GM18511 (cell line): ENCODE measurements around the gene CHD5.

ENCODE experiments used
- ATAC-seq: cut with Tn5 transposase; IDR thresholded peaks from one replicate; pipeline ENCODE4 v1.9.1; 2021; ENCODE audit warnings: mild to moderate bottlenecking, moderate library complexity; ENCODE audit not compliant: unreplicated experiment

Gene CHD5

DNA sequence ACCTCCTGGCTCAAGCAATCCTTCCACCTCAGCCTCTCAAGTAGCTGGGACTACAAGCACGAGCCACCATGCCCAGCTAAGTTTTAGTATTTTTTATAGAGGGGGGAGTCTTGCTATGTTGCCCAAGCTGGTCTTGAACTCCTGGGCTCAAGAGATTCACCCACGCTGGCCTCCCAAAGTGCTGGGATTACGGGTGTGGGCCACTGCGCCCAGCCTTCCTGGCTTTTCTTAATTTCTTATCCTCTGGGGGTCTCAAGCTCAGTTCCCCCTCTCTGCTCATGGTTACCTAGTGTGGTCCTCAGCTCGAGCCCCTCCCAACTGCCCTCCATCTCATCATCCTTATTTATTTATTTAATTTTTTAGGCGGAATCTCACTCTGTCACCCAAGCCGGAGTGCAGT, 22.1 kb upstream of the CHD5 start:
- ATAC-seq: no peak

DNA sequence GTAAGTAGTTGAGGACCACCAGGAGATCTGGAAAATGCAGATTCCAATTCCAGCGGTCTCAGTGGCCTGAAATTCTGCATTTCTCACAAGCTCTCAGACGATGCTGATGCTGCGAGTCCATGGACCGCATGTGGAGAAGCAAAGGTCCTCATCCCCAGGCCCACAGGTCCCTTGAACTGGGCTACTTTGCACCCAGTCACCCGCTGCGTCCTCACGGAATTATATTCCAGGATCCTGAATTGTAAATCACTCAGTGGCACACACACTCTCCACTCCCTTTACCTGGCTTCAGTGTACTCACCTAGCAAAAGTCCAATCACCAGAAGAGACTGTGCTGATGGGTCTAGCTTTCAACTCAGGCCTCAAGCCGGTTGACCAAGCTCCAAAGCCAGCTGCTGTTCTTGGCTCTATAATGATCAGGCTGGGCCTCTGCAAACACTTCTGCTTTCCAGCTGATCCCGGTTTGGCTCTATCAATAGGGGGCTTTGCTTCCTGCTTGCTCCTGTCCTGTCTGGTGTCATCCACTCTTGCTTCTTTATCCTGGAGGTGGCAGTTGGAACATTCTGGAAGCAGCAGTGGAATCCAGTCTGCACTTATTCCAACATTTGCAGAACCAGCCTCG, 20.2 kb upstream of the CHD5 start:
- ATAC-seq: no peak

DNA sequence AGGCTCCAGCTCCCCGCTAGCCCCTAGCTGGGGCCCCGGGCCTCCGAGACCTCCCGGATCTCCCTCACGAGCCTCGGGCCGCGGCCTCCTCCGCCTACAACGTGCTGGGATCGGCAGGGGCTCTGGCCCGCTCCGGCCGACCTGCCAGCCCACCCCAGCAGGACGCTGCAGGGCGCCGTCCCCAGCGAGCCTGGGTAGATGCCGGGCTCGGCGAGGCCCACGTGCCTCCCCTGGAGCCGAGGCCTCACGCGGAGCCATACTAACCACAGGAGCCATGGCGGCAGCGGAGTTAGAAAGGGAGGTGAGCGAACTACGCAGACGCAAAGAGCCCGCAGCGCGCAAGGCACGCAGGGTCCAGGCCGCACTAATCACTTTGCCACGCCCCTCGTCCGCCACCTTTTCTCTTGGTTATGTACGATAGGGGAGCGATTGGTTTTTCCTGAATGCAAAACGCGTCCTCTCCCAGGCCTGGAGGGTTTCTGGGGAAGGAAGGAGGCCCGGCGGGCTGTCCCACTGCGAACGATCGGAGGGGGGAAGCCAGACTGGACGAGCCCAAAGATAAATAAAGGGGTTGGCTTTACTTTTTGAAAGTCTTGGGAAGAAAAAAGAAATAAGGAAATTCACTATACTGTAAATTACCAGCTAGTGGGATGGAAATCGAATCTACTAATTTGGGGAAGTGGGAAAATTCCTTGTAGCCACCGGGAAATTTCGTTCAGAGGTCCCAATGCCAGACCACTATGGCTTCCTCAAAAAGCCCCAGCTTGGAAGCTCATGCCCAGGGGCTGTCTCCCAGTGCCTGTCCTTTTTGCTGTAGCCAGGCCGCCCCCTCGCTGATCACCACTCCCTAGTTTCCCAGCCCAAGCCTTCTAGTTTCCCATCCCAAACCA, 19.4 kb upstream of the CHD5 start, which contains the start of gene RPL22:
RPL22 (minus strand) TSS at position 298 of the 890 bp plus-strand sequence; CDS start at position 276, 22 bp downstream.
- ATAC-seq: peak; percentile 95

DNA sequence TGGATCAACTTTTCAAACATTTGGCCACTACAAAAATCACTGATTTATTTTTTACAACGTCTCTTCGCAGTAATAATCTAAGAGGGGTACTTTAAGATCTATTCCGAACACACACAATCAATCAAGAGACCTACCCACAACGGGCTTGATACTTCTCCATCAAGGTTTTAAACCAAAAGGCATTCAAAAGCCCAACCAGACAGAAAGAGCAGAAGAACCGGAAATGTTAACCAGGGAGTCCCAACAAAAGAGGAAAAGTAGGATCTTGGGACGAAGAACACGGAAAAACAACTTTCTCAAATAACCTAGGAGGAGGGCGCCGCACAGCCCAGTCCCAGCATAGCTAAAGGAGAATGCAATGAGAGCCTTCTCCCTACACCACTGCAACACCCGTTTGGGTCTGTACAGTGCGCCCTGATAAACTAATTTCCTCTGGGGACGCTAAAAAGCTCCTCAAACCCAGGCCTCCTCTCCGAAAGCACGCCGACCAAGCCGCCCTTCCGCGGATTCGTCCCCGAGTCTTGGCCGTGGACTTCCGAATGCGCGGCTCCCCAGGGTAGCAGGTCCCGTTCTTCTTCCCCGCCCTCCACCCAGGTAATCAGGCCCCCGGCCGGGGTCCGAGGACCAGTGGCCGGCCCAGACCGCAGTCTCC, 18.7 kb upstream of the CHD5 start:
- peak; percentile 30 for ATAC-seq

DNA sequence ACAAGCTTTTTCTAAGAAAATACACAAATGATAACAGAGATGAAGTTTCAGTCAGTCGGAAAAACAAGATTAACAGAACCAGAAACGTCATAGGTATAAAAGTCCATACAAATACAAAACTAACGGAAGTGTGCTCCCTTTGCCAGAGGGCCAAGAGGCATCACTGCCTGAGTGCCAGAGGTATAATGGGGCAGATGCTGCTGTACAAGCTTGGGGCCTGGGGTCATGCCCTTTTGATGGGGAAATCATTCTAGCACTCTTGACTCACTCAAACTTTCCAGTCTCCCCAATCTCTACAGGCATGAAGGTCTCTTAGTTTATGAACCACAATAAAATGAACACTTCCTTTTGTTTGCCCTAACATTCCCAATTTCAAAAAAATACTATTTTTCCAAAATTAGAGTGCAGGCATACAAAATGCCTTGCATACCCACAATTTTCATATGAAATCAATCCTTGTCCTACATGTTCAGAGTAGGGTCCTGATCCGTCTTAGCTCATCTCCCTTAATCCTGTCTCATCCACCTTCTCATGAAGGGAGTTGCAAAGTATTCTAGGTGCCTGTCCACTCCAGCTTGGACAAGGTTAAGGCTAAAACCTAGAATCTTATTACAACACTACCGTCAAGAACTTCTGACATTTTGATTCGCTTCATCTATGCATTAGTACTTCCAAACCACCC, 17.8 kb upstream of the CHD5 start:
- ATAC-seq: no peak

DNA sequence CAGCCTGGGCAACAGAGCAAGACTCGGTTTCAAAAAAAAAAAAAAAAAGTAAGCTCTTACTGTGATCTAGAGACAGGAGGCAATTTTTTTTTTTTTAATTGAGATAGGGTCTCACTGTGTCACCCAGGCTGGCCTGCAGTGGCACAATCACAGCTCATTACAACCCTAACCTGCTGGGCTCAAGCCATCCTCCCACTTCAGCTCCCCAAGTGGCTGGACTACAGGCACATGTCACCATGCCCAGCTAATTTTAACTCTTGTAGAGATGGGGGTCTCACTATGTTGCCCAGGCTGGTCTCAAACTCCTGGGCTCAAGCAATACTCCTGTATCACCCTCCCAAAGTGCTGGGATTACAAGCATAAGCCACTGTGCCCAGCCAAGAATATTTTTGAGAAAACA, 11.8 kb upstream of the CHD5 start:
- ATAC-seq: no peak

DNA sequence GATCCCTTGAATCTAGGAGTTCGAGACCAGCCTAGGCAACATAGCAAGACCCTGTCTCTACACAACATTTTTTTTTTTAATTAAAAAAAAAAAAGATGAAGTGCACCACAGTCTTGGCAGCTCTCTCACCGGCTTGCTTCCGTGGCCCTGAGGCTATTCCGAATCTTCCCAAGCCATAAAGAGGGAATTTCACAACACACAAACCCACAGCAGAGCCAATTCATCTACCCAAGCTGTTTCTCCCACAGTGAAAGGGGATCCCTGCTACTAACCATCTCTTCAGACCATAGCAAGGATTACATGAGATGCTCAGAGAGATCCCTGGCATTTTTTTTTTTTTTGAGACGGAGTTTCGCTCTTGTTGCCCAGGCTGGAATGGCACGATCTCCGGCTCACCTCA, 8.3 kb upstream of the CHD5 start:
- no peak for ATAC-seq

DNA sequence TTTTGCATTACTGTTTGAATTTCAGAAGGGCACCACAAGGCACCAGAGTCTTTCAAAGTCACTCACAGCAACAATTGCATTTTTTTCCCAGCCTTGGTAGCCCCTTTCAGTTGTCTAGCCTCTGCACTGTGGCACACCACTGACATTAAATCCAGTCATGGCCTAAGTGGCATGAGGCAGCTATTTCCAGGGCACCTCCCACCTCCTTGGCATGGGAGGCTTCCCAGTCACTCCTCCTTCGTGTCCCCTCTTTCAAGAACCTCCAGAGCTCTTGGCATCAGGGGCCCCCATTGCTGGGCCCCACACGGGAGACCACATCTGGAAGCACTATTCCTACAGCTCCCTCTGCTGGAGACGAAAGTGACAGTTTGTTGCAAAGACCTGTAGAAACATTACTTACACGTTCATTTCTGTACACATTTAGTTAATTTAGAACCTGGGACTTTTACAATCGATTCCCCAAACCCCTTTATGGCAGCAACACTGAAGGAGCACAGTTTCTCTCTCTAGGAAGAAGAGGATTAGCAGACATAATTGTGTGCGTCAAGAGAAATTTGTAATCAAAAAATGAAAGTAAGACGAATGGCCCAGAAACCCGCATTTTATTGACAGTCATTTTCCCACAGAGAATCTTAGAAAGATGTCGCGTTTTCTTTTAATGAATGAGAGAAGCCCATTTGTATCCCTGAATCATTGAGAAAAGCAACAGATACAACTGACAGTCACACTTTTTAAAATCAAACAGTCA, 5.7 kb upstream of the CHD5 start:
- ATAC-seq: no peak

DNA sequence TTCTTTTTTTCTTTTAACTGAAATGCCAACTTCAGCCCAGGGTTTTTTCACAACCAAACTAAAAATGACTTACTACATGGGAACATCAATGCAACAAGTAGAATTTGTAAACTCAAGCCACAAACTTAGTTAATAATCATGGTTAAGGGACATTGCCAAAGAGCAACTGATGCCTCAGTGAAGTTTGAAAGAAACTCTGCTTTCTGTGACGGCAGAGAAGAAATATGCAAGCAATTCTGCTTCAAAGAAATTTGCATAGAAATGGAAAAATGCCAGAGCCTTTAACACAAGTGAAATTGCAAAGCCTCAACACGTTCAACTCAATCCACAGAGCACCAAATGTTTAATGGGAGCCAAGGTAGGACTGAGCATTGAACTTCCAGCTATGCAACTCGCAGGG, 5.0 kb upstream of the CHD5 start:
- ATAC-seq: no peak

DNA sequence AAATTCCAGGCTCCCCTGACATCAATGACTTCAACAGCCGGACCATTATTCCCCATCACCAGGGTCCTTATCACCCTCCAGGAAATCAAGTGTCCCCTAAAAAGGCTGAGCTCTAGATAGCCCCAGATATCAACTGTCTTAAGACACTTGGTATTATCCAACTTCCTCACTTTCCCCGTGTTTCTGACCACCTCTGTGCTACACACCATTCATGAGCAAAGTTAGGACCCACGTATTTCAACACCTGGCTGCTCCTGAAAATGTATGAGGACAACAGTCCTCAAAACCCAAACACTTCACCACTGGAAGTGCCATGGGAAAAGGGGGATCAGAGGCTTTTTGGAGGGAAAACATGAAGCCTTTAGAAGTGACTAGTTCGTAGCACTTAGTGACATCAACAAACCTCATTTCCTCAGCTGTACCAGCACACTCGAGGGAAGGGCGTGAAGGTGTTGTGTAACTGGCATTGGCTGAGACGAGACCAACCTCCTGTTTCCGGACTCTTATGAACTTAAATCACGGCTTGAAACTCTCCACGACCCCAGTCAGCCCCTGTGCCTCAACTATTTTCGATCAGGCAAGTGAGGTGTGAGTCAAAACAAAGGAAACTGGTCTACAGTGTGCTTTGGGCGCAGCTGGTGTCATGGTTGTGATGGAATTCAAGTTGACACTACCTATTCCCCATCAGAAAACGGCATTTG, 4.1 kb upstream of the CHD5 start:
- no peak for ATAC-seq

DNA sequence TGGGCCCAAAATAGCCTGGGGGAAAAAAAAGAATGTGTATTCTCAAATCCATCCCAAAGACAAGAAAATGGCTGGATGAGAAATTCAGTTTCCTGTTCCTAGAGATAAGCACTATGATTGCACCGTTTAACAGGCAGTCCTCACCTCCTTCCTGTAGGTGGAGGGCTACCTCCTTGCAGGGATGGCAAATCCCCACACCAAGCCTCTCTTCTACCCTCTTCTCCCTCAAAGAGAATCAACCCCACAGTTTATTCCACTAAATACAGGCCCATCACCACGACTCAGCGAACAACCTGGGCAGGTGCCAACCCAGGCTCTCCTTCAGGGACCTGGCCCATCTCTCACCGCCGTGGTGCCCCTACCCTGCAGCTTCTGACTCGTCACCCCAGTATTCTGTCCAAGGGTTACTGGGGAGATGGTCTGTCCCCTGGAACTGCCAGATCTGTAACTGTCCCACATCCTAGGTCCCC, 3.4 kb upstream of the CHD5 start:
- no peak for ATAC-seq

DNA sequence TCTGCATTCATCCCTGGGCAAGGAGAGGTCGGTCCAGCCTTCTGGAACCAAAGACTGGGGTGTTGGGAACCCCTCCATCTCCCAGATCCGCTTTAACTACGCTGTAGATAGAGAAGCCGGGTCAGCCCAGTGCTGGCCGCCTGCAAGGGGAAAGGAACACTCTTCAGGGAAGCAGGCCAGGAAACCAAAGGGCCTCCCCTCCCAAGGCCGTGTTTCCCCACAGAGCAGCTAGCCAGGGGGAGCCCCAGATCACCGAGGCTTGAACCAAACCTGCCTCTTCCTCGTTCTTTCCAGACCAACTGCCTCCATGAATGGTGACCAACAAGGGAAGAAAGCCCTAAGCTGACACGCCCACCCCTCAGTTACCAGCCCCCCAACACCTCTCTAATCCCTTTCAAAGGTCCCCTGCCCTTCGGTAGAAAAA, 1.2 kb upstream of the CHD5 start:
- no peak for ATAC-seq

DNA sequence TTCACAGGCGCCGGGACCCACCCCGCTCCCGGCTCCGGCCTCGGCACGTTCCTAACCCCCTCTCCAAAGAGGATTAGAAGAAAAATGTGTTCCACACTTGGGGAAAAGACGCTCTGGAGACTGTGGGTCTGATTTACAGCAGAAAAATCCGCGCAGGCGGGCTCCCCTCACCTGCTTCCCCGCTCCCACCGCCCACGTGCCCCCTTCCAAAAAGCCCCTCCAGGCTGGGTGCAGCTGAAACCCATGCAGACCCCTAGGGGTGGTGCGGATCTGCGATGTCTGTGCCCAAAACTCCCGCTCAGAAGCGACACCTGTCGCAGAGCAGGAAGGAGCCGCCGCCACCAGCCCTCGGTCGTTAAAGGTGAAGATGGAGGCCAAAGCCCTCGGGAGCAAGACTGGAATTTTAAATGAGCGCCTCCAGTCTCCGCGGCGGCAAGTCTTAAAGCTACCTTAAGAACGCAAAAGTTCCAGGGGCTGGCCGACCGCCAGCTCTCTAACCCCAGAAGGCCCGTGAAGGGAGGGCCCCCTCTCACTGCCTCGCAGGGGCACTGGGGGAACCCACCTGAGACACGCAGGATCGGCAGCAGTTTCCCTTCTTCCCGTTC, 688 bp upstream of the CHD5 start:
- ATAC-seq: no peak

DNA sequence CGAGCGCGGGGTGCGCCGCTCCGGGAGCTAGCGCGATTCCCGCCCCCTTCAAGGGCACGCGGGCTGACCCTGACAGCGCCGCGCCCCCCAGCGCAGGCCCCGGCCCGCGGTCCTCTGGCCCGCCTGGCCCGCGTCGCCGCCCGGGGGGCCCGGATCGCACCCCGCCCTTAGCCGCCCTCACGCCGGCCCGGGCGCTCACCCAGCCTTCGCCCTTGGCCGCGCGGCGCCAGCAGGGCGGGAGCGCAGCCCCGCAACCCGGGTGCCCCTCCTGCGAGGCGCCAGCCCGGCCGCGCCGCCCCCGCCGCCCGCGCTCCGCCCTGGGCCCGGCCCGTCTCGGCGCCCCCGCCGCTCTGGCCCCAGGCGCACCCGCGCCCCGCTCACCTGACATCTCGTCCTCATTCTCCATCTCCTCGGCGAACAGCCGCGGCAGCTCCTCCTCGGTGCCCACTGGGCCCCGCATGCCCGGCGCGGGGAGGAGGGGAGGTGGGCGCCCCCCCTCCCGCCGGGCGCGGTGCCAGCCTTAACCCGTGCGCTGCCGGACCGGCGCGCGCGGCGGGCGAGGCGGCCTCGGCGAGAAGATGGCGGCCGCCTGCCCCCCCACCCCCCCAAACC, 451 bp downstream of the CHD5 start:
- no peak for ATAC-seq

DNA sequence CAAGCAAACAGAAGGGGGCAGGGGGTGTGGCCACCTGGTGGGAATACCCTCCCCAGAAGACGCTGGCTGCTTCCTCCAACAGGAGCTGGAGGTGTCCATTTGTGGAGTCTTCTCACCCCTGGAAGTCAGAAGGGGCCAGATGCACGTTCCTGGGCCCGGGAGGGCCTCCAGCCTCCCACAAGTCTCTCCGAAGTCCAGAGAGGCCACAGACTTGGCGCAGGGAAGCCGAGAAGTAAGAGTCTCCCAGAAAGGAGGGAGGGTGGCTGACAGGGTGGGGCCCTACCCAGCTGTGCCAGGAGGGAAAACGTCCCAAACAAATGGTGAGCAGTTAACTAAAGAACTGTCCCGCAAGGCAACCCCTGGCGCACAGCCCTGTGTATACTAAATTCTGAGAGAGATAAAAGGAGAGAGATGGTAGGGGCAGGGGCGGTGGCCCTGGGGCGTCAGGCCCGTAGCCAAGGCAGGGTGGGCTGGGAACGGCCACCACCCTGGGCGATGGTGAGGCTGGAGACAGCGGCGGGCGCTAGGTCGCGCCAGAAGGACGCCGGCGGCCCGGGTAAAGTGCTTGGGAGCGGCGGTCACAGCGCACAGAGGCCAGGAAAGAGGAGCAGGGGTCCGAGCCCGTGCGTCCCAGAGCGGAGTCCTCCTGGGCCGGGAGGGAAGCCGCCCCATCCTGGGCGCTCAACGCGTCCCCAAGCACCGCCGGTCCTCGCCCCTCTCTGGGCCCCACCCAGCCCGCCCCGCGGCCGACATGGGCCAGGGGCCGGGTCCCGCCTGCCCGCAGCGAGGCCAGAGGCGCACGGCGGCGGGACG, 1.2 kb downstream of the CHD5 start:
- no peak for ATAC-seq

DNA sequence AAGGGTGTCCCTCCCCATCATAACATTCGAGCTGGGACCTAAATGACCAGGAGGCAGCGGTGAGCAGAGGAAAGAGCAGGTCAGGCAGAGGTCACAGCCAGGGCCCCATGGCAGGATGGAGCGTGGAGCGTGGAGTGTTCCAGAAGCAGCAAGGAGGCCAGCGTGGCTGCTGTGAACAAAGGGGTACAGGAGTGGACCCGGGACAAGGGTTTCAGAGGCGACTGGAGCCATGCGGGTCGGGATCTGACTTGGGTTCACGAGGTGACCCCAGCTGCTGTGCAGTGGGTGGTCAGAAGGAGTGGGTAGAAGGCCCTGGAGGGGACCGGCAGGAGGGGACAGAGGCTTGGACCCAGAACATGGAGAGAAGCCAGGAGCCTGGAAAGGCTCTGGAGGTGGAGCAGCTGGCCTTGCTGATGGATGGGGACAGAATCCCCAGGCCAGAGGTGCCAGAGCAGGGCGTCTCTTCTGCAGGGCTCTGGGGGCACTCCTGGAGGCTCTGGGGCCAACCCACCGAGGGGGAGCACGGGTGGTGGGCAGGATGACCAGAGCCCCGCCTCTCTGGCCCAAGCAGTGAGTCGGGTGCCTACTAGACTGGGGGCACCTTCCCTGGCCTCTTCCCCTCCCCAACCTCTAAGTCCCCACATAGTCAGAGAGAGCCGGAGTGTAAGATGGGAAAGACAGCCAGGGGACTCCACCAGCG, 2.3 kb downstream of the CHD5 start:
- ATAC-seq: no peak

DNA sequence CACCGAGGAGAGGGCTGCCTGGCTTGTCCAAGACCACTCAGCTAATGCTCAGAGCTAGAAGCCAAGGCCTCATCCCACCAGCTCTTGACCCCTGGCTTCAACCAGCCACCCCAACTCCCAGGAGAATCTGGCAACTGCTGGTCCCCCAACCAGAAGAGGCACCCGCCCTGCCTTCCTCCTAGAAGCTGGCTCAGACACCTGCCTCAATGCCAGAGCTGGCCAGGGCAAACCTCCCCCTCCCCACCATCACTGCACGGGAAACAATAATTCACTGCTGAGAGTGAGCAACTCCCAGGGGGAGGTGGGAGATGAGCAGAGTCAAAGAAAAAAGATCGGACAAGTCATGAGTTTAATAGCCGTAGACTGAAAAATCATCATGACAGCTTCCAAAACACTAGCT, 3.3 kb downstream of the CHD5 start:
- no peak for ATAC-seq

DNA sequence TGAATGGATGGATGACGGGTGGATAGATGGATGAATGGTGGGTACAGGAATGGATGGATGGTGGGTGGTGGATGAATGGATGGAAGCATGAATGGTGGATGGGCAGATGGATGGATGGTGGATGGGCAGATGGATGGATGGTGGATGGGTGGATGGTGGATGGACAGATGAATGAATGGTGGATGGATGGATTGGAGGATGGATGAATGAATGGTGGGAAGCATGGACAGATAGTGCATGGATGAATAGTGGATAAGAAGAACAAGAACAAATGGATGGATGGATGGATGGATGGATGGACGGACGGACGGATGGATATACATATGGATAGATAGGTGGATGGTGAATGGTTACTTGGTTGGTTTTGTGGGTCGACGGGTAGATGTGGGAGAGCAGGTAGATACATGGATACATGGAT, 4.7 kb downstream of the CHD5 start:
- ATAC-seq: no peak
